Hepatocyte (in vitro differentiated cells): ENCODE data around the gene ANXA1.

Source experiments
- EZH2 ChIP-seq: fragments of 200-600 bp; sonication (generic); IDR thresholded peaks from 2 replicates; pipeline ENCODE4 v1.6.1; 2016; ENCODE audit warnings: antibody characterized with exemption, mild to moderate bottlenecking, borderline replicate concordance
- TF ChIP-seq, protein P1 (sequence below): fragments of 200-600 bp; sonication (generic); IDR thresholded peaks from 2 replicates; pipeline ENCODE4 v1.5.1; 2016; ENCODE audit warnings: antibody characterized with exemption, mild to moderate bottlenecking; ENCODE audit not compliant: poor library complexity

DNA sequence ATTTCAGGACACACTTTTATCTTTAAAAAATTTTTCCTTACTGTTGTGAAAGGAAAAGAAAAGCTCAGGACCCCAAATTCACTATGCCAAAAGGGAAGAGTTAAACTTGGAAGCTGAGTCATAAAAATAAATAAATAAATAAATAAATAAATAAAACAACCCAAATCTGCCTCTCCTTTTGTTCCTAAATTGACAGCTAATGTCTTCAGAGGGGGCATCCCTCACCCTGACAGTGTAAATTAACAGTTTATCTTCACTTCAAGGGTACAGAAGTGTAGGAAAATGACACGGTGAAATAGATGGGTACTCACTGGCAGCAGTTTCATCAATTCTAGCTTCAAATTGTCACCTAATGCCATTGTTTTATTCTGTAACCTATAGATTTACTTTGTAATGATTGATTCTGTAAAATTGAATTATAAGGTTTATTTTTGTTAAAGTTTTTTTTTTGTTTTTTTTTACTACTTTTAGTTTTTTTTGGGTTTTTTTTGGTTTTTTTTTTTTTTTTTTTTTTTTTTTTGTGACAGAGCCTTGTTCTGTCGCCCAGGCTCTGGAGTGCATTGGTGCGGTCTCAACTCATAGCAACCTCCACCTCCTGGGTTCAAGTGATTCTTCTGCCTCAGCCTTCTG, 18.5 kb upstream of the ANXA1 start:
- TF ChIP-seq, protein P1, sequence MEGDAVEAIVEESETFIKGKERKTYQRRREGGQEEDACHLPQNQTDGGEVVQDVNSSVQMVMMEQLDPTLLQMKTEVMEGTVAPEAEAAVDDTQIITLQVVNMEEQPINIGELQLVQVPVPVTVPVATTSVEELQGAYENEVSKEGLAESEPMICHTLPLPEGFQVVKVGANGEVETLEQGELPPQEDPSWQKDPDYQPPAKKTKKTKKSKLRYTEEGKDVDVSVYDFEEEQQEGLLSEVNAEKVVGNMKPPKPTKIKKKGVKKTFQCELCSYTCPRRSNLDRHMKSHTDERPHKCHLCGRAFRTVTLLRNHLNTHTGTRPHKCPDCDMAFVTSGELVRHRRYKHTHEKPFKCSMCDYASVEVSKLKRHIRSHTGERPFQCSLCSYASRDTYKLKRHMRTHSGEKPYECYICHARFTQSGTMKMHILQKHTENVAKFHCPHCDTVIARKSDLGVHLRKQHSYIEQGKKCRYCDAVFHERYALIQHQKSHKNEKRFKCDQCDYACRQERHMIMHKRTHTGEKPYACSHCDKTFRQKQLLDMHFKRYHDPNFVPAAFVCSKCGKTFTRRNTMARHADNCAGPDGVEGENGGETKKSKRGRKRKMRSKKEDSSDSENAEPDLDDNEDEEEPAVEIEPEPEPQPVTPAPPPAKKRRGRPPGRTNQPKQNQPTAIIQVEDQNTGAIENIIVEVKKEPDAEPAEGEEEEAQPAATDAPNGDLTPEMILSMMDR, result no peak
- TF ChIP-seq EZH2, result no peak
